ENCODE results near the gene PIGN.

Gene PIGN

GRCh38 chr18:62186774-62187542, at the start of gene PIGN, which contains the start of gene RELCH:
PIGN (minus strand) TSS chr18:62187056; CDS start chr18:62161353, 25,703 bp downstream.
RELCH (plus strand) TSS chr18:62187255; CDS start chr18:62187506, 251 bp downstream.
- peak; percentile 100 for DNase-seq

DNA sequence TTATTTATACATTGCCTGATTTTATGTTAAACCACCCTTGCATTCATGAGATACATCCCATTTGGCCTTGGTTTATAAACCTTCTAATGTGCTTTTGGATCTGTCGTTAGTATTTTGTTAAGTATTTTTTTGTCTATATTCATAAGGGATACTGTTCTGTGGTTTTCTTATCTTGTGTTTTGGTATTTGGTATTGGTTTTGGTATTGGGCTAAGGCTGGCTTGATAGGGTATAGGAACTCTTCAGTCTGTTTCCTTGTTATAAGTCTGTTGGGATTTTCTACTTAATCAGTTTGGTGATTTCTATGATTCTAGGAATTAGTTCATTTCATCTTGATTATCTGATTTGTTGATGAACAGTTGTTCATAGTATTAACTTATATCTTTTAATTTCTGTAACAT, 49.4 kb upstream of the PIGN start:
- DNase-seq, result no peak

DNA sequence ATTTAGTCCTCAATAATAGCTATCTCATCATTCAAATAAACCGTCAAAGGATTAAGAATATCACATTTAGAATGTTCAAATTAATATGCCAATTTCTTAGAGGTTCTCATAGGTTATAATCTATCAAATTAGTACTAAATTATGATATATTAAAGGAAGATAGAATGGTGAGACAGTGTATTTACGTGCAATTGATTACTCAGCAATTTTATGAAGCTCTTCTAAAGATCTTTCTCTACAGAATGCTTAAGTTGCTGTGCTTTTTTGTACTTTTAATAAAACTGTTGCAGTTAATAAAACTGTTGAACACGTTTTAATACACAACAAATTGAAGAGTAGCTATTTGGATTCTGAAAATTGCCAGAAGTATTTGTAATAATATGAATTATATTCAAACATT, 39.2 kb upstream of the PIGN start:
- DNase-seq, result no peak

DNA sequence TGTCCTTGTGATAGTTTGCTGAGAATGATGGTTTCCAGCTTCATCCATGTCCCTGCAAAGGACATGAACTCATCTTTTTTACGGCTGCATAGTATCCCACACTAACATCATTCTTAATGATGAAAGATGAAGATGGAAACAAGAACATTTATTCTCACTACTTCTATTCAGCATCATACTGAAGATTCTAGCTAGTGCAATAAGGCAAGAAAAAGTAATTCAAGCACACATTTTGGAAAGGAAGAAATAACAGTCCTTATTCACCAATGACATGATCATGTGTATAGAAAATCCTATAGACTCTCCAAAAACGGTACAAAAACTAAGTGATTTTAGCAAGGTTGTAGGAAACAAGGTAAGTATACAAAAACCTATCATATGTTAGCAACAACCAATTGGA, 37.4 kb upstream of the PIGN start:
- no peak for DNase-seq

DNA sequence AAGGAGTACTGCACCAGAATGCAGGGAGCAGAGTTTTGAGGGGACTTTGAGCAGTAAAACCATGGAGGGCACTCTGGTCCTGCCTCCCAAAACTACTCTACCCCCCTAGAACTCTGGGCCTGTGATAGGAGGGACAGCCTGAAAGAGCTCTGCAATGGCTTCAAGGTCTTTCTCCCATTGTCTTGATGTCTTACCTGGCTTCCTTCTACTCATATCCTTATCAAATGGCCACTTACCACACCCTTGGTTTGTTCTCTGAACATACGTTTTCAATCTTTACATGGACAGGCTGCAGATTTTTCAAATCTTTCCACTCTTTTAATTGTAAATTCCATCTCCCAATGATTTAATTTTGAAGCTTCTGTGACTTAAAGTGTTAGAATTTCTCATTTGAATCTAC, 27.9 kb upstream of the PIGN start:
- no peak for DNase-seq

DNA sequence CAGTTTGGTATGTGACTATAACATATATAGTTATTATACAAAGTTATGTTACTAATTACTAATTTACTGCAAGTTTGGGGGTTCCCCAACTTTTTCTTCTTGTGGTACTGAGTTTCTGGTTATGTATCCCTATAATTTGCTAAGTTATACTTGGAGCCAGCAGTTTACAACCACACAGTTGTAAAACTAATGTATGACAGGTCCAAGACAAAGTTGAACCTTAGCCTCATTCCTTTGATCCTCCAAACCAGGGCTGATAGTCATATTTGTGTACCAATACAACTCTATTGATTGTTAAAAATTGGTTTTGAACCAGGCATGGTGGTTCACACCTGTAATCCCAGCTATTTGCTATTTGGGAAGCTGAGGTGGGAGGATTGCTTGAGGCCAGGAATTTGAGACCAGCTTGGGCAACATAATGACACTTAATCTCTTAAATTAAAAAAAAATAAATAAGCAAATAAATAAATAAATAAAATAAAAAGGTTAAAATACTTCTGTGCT, 24.5 kb upstream of the PIGN start:
- DNase-seq, result no peak

GRCh38 chr18:62210138-62210537, 23.3 kb upstream of the PIGN start:
- no peak for DNase-seq

- no peak for DNase-seq
Observed at GRCh38 chr18:62209046-62209445, 22.2 kb upstream of the PIGN start.

DNA sequence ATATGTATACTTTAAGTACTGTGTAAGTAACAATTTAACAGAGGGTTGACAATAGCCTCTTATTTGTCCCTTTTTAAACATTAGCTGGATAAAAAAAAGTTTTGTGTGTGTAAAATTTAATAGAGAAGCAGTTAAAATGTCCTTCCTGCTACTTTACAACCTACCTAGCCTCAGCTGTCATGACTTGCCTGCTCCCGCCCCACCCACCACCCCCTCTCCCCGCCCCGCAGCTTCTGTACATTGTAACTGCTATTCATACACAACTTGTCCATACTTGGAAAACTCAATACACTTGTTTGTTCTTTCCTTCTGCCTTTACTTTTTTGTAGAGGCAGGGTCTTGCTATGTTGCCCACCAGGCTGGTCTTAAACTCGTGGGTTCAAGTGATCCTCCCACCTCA, 19.7 kb upstream of the PIGN start:
- no peak for DNase-seq

- DNase-seq, result no peak
Observed at GRCh38 chr18:62205824-62206223, 19.0 kb upstream of the PIGN start.

DNA sequence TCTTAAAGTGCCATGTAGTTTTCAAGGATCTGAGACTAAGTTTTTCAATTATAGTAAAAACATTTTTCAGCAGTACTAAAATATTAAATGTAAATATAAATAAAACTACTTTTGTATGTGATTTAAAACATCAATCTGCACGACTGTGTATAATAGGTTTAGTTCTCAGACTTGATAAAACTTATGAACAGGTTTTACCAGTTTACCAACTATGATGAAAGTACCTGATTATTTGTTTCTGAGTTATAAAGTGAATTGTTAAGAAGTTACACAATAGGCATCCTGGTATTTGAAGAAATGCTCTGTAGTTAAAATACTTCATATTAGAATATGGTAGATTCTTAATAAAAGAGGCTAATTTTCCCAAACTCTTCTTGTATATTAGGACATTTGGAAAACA, 15.0 kb upstream of the PIGN start:
- DNase-seq, result no peak

- no peak for DNase-seq
Observed at GRCh38 chr18:62200121-62200914, 13.5 kb upstream of the PIGN start.

DNA sequence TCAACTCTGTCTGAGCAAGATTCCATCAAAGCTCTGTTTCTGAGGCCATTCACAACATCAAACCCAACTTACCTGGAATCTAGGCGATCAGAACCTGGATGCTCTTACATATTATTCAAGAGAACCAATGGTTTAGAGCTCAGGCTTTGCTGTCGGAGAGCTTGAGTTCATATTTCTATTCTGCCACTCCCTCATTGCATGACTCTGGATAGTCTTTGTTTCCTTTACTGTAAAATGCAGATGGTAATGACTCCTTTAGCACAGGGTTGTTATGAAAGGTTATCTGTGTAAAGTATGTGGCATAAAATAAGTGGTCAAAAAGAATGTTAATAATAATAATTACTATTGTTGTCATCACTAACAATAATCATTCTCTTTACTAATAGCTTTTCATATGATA, 12.8 kb upstream of the PIGN start:
- no peak for DNase-seq

- DNase-seq, result no peak
Observed at GRCh38 chr18:62198259-62198658, 11.4 kb upstream of the PIGN start.

GRCh38 chr18:62196980-62197379, 10.1 kb upstream of the PIGN start:
- no peak for DNase-seq

DNA sequence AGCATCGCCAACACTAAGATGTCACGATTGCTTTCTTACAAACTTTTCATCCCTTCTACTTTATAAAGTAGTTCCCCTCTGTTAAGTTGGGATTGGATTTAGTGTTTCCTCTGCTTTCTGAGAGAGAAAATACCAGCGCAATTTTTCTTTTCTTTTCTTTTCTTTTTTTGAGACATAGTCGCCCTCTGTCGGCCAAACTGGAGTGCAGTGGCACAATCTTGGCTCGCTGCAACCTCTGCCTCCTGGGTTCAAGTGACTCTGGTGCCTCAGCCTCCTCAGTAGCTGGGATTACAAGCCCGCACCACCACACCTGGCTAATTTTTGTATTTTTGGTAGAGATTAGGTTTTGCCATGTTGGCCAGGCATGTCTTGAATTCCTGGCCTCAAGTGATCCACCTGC, 9.2 kb upstream of the PIGN start:
- no peak for DNase-seq

DNA sequence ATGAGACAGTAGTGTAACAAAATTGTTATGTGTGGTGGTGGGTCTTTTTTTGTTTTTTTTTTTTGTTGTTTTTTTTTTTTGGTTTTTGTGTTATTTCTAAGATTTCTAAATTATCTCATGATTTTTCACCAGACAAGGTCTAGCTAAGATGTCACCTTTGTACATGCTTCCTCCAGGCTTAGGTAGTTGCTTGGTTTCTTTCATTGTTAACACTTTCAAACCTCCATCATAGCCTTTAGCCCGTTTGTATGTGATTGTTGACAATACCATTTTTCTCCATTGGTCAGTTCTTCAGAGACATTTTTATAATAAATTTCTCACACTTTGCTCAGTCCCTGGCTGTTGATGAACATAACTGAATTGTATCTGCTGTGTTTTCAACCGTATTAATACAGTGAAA, 2.4 kb upstream of the PIGN start:
- no peak for DNase-seq

GRCh38 chr18:62187543-62188510, 971 bp upstream of the PIGN start:
- DNase-seq, result peak; percentile 41

DNA sequence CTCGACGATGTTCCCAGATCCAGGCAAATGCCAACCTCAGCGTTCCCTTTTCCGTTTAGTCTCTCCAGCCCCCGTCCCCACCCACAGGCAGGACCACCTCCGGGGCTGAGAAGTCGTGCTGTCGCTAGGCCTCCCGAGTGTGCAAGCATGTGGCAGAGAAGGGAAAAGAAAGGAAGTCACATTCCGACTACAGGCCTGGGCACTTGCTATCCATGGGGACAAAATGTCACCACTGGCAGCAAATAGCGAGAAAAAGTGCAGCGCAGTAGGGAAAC, 420 bp downstream of the PIGN start:
- peak; percentile 44 for DNase-seq

DNA sequence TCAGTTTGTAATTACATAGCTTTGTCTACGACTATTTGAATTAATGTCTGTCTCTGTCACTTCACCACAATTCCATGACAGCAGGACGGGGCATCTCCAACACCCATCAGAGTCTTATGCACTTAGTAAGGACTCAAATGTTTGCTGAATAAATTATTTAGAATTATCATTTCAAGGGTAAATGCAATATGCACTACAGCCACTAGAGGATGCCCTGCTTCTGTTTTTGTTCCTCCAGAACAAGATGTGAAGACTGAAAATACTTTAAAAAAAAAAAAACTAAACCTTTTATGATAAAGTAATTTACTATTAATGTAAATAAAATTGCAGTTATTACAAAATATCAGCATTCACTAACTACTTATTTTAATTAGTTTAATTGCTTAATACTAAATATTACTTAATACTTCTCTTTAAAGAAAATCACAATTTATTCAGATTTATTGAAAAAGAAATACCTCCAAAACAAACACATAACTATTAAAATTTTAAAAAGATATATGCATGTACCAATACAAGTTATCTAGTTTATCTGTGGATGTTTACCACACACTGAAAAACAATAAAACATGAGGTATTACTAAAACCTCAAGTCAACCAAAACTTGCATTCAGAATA, 3.2 kb downstream of the PIGN start:
- peak; percentile 50 for DNase-seq

GRCh38 chr18:62182220-62182619, 4.6 kb downstream of the PIGN start:
- no peak for DNase-seq

GRCh38 chr18:62179213-62179612, 7.6 kb downstream of the PIGN start:
- no peak for DNase-seq

DNA sequence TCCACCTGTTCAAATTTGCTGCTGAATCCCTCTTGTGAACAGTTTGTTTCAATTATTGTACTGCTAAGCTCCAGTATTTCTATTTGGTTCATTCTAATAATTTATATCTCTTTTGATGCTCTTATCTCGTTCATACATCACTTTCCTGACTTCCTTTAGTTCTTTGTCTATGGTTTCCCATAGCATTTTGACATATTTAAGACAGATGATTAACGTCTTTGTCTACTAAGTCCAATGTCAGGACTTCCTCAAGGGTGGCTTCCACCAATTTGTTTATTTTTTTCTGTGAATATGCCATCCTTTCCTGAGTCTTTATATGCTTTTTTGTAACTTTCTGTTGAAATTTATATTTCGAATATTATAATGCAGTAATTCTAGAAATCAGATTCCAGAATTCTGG, 9.6 kb downstream of the PIGN start:
- no peak for DNase-seq

All from NCI-H1092 (cell line).